Keratinocyte (primary cell): ENCODE results near the gene UBR2. TPM values are rescaled to one million over a fixed set of nuclear protein-coding genes. Genes with fewer than 3 reads are reported as not detected.

Source experiments
- DNase-seq: peaks from one replicate; pipeline ENCODE4 v3.0.0-alpha.2; 2011; ENCODE audit warnings: low read depth, missing footprints, low spot score
- FAIRE-seq: peaks from 2 replicates; lab custom pipeline; 2011; peaks lifted over from hg19 to GRCh38; lab: Jason Lieb, UNC
- H2AFZ ChIP-seq: 2 replicates; pipeline ENCODE4 v1.6.0; 2012; ENCODE audit warnings: low read length, control low read depth, inconsistent platforms; ENCODE audit not compliant: control insufficient read depth
- H3K27ac ChIP-seq: 2 replicates; pipeline ENCODE4 v1.5.1; 2011; ENCODE audit warnings: low read length; ENCODE audit not compliant: control insufficient read depth, insufficient read depth
- H3K27me3 ChIP-seq: 3 replicates; pipeline ENCODE4 v1.6.0; 2011; ENCODE audit warnings: low read length; ENCODE audit not compliant: control insufficient read depth, insufficient read depth; ENCODE audit errors: extremely low read depth
- H3K36me3 ChIP-seq, 2 experiments: 2 replicates in 1 of 2; 3 replicates in 1 of 2; pipeline ENCODE4 v1.5.1; 2011; ENCODE audit warnings: low read length in 2 of 2, mild to moderate bottlenecking in 1 of 2; ENCODE audit not compliant: control insufficient read depth in 2 of 2, insufficient read depth in 2 of 2; ENCODE audit errors: extremely low read depth in 1 of 2
- H3K4me1 ChIP-seq: 3 replicates; pipeline ENCODE4 v1.5.1; 2011; ENCODE audit warnings: low read length; ENCODE audit not compliant: control insufficient read depth, insufficient read depth; ENCODE audit errors: extremely low read depth
- H3K4me2 ChIP-seq: 3 replicates; pipeline ENCODE4 v1.6.0; 2011; ENCODE audit warnings: low read depth, low read length; ENCODE audit not compliant: control insufficient read depth, insufficient read depth; ENCODE audit errors: extremely low read depth
- H3K4me3 ChIP-seq, 3 experiments: fragments of 200-600 bp in 1 of 3; sonication (generic) in 1 of 3; 2 replicates in 2 of 3; 3 replicates in 1 of 3; pipeline ENCODE4 v1.5.1; 2011 to 2016; ENCODE audit warnings: low read length in 3 of 3, mild to moderate bottlenecking in 3 of 3, control low read depth in 2 of 3, inconsistent platforms in 1 of 3, low read depth in 1 of 3, mixed read lengths in 1 of 3, mixed run types in 1 of 3, moderate library complexity in 1 of 3; ENCODE audit not compliant: control insufficient read depth in 2 of 3, insufficient read depth in 2 of 3; ENCODE audit errors: extremely low read depth in 1 of 3
- H3K79me2 ChIP-seq: 2 replicates; pipeline ENCODE4 v1.6.0; 2012; ENCODE audit warnings: low read length; ENCODE audit not compliant: control insufficient read depth, insufficient read depth
- H3K9ac ChIP-seq: 3 replicates; pipeline ENCODE4 v1.6.0; 2011; ENCODE audit warnings: low read length; ENCODE audit not compliant: control insufficient read depth, insufficient read depth; ENCODE audit errors: extremely low read depth
- H3K9me1 ChIP-seq: 3 replicates; pipeline ENCODE4 v1.6.0; 2011; ENCODE audit warnings: low read length; ENCODE audit not compliant: control insufficient read depth, insufficient read depth; ENCODE audit errors: extremely low read depth
- H3K9me3 ChIP-seq: 2 replicates; pipeline ENCODE4 v1.5.1; 2012; ENCODE audit warnings: low read depth, low read length; ENCODE audit not compliant: control insufficient read depth
- H4K20me1 ChIP-seq: 3 replicates; pipeline ENCODE4 v1.6.0; 2011; ENCODE audit warnings: low read length; ENCODE audit not compliant: control insufficient read depth, insufficient read depth; ENCODE audit errors: extremely low read depth
- EZH2 ChIP-seq: IDR thresholded peaks from one replicate; pipeline ENCODE4 v1.6.1; 2012; ENCODE audit warnings: inconsistent platforms, mild to moderate bottlenecking, low read length, moderate library complexity
- dilution Hi-C: fragments of 300-500 bp; cut with MboI; formaldehyde crosslinking; loops from one replicate; pipeline ENCODE4 v1.7.0; 2020; ENCODE audit warnings: low sequenced_read_pairs; ENCODE audit not compliant: extremely low pct_ligation_motif_present
- polyA plus RNA-seq, 5 experiments: library from polyadenylated mRNA; depleted of rRNA in 3 of 5; stranded (reverse) in 3 of 5; stranded (forward) in 1 of 5; unstranded in 1 of 5; fragments of >200 nt; gene quantifications; 1 replicate in 1 of 5; 2 replicates in 3 of 5; 3 replicates in 1 of 5; pipeline versions ENCODE4 v1.2.1 to v1.2.3, GENCODE V29; 2011 to 2012; ENCODE audit warnings: missing spikeins in 2 of 5, low read depth in 1 of 5, low replicate concordance in 1 of 5
- TF ChIP-seq, protein P1 (sequence below), 3 experiments: IDR thresholded peaks in 1 of 3; conservative IDR thresholded peaks in 1 of 3; optimal IDR thresholded peaks in 1 of 3; 2 replicates in 2 of 3; 3 replicates in 1 of 3; pipeline versions ENCODE3 to v1.5.1; 2011; ENCODE audit warnings: low read length in 3 of 3, mild to moderate bottlenecking in 3 of 3, moderate library complexity in 2 of 3, control low read depth in 1 of 3, inconsistent platforms in 1 of 3; ENCODE audit not compliant: insufficient read depth in 2 of 3; ENCODE audit errors: extremely low read depth in 1 of 3

Gene UBR2
- polyA plus RNA-seq, 1 donor (not counting 4 experiments of a cell fraction or from before 2014, with no cell fraction given) = 21.6 TPM

DNA sequence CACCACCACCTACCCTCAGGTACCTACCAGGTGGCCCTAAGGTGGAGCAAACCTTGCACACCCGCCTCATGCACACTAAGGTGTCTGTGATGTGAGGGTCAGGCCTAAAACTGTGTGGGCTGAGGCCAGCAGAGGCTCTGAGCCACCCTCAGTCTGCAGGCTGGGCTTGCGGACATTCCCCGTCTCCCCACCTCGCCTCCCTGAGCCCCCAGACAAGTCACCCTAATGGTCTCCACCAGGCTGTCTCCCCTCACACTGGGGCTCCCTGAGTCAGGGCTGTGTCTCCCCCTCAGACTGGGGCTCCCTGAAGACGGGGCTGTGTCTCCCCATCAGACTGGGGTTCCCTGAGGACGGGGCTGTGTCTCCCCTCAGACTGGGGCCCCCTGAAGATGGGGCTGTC is 146.0 kb downstream of the UBR2 start:
- Histone ChIP-seq H3K79me2 (no peaks in the 10 kb centered on the region), H3K36me3 (no peaks in the 10 kb centered on the region), H3K27ac (no peak overlapping the region), H3K27me3 (no peaks in the 10 kb centered on the region), H3K9me3 (peaks cover 2% of the 10 kb centered on the region), H2AFZ (no peak overlapping the region), H3K9me1 (no peaks in the 10 kb centered on the region), H3K9ac (no peak overlapping the region), H3K4me1 (peaks cover 12% of the 10 kb centered on the region), H3K4me2 (no peak overlapping the region), H3K4me3 (no peak overlapping the region), H4K20me1 (no peaks in the 10 kb centered on the region)
- TF ChIP-seq EZH2 = no peak
- TF ChIP-seq, protein P1, sequence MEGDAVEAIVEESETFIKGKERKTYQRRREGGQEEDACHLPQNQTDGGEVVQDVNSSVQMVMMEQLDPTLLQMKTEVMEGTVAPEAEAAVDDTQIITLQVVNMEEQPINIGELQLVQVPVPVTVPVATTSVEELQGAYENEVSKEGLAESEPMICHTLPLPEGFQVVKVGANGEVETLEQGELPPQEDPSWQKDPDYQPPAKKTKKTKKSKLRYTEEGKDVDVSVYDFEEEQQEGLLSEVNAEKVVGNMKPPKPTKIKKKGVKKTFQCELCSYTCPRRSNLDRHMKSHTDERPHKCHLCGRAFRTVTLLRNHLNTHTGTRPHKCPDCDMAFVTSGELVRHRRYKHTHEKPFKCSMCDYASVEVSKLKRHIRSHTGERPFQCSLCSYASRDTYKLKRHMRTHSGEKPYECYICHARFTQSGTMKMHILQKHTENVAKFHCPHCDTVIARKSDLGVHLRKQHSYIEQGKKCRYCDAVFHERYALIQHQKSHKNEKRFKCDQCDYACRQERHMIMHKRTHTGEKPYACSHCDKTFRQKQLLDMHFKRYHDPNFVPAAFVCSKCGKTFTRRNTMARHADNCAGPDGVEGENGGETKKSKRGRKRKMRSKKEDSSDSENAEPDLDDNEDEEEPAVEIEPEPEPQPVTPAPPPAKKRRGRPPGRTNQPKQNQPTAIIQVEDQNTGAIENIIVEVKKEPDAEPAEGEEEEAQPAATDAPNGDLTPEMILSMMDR (optimal IDR thresholded peaks at IDR 0.05 in 1 of 3, IDR thresholded peaks at IDR 0.05 in 1 of 3, conservative IDR thresholded peaks at IDR 0.05 in 1 of 3; ENCODE audit: extremely low read depth in 1 of 3, insufficient read depth in 2 of 3, low read length in 3 of 3) = no peak
- DNase-seq (no peak), FAIRE-seq (no peak)
- dilution Hi-C loops = no loop called here

DNA sequence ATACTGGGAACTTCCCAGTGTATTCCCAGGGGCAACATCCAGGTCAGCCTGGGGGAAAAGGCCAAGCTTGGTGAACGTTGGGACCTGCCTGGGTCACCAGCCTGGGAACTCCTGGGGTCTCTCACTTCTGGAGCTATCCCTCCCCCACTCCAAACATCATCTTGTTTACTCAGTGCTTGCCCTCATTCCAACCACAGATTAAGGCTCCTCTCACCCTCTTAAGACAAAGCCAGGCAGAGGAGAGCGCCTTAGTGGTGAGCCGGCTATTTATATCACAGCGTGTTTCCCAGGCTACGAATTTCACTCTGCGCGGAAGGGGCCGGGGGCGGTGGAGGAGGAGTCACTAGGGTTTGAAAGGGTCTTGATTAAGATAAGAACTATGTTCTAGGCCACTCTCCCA is 146.5 kb downstream of the UBR2 start:
- FAIRE-seq (no peak), DNase-seq (no peak)
- no peaks in the 10 kb centered on the region for H3K9me1 ChIP-seq
- no peak overlapping the region for H3K27ac ChIP-seq
- H3K9ac ChIP-seq = no peak overlapping the region
- no peak overlapping the region for H2AFZ ChIP-seq
- H3K79me2 ChIP-seq = no peaks in the 10 kb centered on the region
- dilution Hi-C loops = no loop called here
- H3K9me3 ChIP-seq = peaks cover 2% of the 10 kb centered on the region
- no peak overlapping the region for H3K4me2 ChIP-seq
- no peaks in the 10 kb centered on the region for H3K27me3 ChIP-seq
- H4K20me1 ChIP-seq = no peaks in the 10 kb centered on the region
- peaks cover 11% of the 10 kb centered on the region for H3K4me1 ChIP-seq
- no peaks in the 10 kb centered on the region for H3K36me3 ChIP-seq
- no peak overlapping the region for H3K4me3 ChIP-seq
- TF ChIP-seq, protein P1 (optimal IDR thresholded peaks at IDR 0.05 in 1 of 3, IDR thresholded peaks at IDR 0.05 in 1 of 3, conservative IDR thresholded peaks at IDR 0.05 in 1 of 3; ENCODE audit: extremely low read depth in 1 of 3, insufficient read depth in 2 of 3, low read length in 3 of 3) = no peak
- no peak for TF ChIP-seq EZH2
